ENCODE measurements around the gene ALS2. TPM values are rescaled to one million over a fixed set of nuclear protein-coding genes. Genes with fewer than 3 reads are reported as not detected.

The ALS2 gene
- total RNA-seq, 1 experiment from 2014 or later: 23.8 TPM

- TF ChIP-seq CTCF (conservative IDR thresholded peaks at IDR 0.05; ENCODE audit: low read depth, low read length) (no peak), EZH2 (IDR thresholded peaks at IDR 0.05; ENCODE audit: low read length, unreplicated experiment) (no peak), EZH2phosphoT487 (IDR thresholded peaks at IDR 0.05; ENCODE audit: borderline replicate concordance, low read length) (no peak)
- POLR2A ChIA-PET (ENCODE audit: unreplicated experiment): interaction anchor here (0.6 to 1.1 kb wide), 5 partner anchors 11 to 322 kb away, joined by 4 to 33 read pairs (median 5); no protein-coding TSS in a partner anchor
- H4K20me1 ChIP-seq (ENCODE audit: low read length): peaks cover 21% of the 10 kb centered on the region; the same call in 1 of the 2 replicates
- BruUV-seq (replicated peaks): TSS peak; percentile 54
- H3K36me3 ChIP-seq (ENCODE audit: low read depth, low read length): no peaks in the 10 kb centered on the region
- CTCF ChIA-PET: no interaction called here
- H3K4me3 ChIP-seq (ENCODE audit: low read length): peak overlapping the region; percentile 97
- DNase-seq (peak; percentile 14), ATAC-seq (peak; percentile 16)
- no peaks in the 10 kb centered on the region for H3K27me3 ChIP-seq (ENCODE audit: low read length)
- no peaks in the 10 kb centered on the region for H3F3A ChIP-seq (ENCODE audit: low read length, unreplicated experiment)
- intact Hi-C loops (cut with micrococcal nuclease): no loop called here
- peaks cover 56% of the 10 kb centered on the region for H3K79me2 ChIP-seq (ENCODE audit: low read length)
- H3K27ac ChIP-seq (ENCODE audit: low read length): peak overlapping the region; percentile 59
- H2AFZ ChIP-seq (ENCODE audit: low read length): peak overlapping the region; percentile 98
- H3K4me2 ChIP-seq (ENCODE audit: low read length): peak overlapping the region; percentile 90
- H3K4me1 ChIP-seq (ENCODE audit: insufficient read depth, low read length): peaks cover 52% of the 10 kb centered on the region
- no peaks in the 10 kb centered on the region for H3K9me2 ChIP-seq (replicated peaks; ENCODE audit: low read length)
- peak overlapping the region; percentile 84 for H3K9ac ChIP-seq (ENCODE audit: low read length)
- H3K9me3 ChIP-seq (ENCODE audit: low read length): no peaks in the 10 kb centered on the region
Observed at GRCh38 chr2:201779901-201780673, 646 bp downstream of the ALS2 start.

- BruUV-seq (replicated peaks): no TSS peak
- ATAC-seq: no peak
- Histone ChIP-seq H3K79me2 (ENCODE audit: low read length) (peaks cover 73% of the 10 kb centered on the region), H3K4me2 (ENCODE audit: low read length) (peak overlapping the region; percentile 90), H3K4me1 (ENCODE audit: insufficient read depth, low read length) (peaks cover 68% of the 10 kb centered on the region), H3K9me3 (ENCODE audit: low read length) (no peaks in the 10 kb centered on the region), H3F3A (ENCODE audit: low read length, unreplicated experiment) (no peaks in the 10 kb centered on the region), H2AFZ (ENCODE audit: low read length) (no peak overlapping the region), H4K20me1 (ENCODE audit: low read length) (peaks cover 25% of the 10 kb centered on the region), H3K4me3 (ENCODE audit: low read length) (peak overlapping the region; percentile 97), H3K9ac (ENCODE audit: low read length) (no peak overlapping the region), H3K27me3 (ENCODE audit: low read length) (no peaks in the 10 kb centered on the region), H3K36me3 (ENCODE audit: low read depth, low read length) (no peaks in the 10 kb centered on the region), H3K9me2 (replicated peaks; ENCODE audit: low read length) (no peaks in the 10 kb centered on the region), H3K27ac (ENCODE audit: low read length) (no peak overlapping the region)
- CTCF ChIA-PET: no interaction called here
- intact Hi-C loops (cut with micrococcal nuclease): no loop called here
- POLR2A ChIA-PET (ENCODE audit: unreplicated experiment): interaction anchor here (0.6 to 0.7 kb wide), 3 partner anchors 34 to 132 kb away, joined by 3 to 9 read pairs (median 4); no protein-coding TSS in a partner anchor
- DNase-seq: no peak
- TF ChIP-seq EZH2phosphoT487 (IDR thresholded peaks at IDR 0.05; ENCODE audit: borderline replicate concordance, low read length) (no peak), EZH2 (IDR thresholded peaks at IDR 0.05; ENCODE audit: low read length, unreplicated experiment) (no peak), CTCF (conservative IDR thresholded peaks at IDR 0.05; ENCODE audit: low read depth, low read length) (no peak)
Observed at GRCh38 chr2:201777869-201778268, 2.9 kb downstream of the ALS2 start.

- H3K36me3 ChIP-seq (ENCODE audit: low read depth, low read length): no peaks in the 10 kb centered on the region
- POLR2A ChIA-PET (ENCODE audit: unreplicated experiment): interaction anchor here (0.7 kb wide), 1 partner anchor 132 kb away, joined by 4 read pairs; no protein-coding TSS in a partner anchor
- peak overlapping the region; percentile 90 for H3K4me2 ChIP-seq (ENCODE audit: low read length)
- H3K4me3 ChIP-seq (ENCODE audit: low read length): no peak overlapping the region
- no peaks in the 10 kb centered on the region for H3K9me2 ChIP-seq (replicated peaks; ENCODE audit: low read length)
- no TSS peak for BruUV-seq (replicated peaks)
- peaks cover 79% of the 10 kb centered on the region for H3K79me2 ChIP-seq (ENCODE audit: low read length)
- H3K9ac ChIP-seq (ENCODE audit: low read length): no peak overlapping the region
- no peak overlapping the region for H2AFZ ChIP-seq (ENCODE audit: low read length)
- CTCF ChIA-PET: no interaction called here
- H3K9me3 ChIP-seq (ENCODE audit: low read length): no peaks in the 10 kb centered on the region
- TF ChIP-seq EZH2phosphoT487 (IDR thresholded peaks at IDR 0.05; ENCODE audit: borderline replicate concordance, low read length) (no peak), EZH2 (IDR thresholded peaks at IDR 0.05; ENCODE audit: low read length, unreplicated experiment) (no peak), CTCF (conservative IDR thresholded peaks at IDR 0.05; ENCODE audit: low read depth, low read length) (no peak)
- intact Hi-C loops (cut with micrococcal nuclease): no loop called here
- no peak overlapping the region for H3K27ac ChIP-seq (ENCODE audit: low read length)
- H3K27me3 ChIP-seq (ENCODE audit: low read length): no peaks in the 10 kb centered on the region
- H3K4me1 ChIP-seq (ENCODE audit: insufficient read depth, low read length): peaks cover 72% of the 10 kb centered on the region
- DNase-seq (no peak), ATAC-seq (no peak)
- peaks cover 25% of the 10 kb centered on the region for H4K20me1 ChIP-seq (ENCODE audit: low read length)
- H3F3A ChIP-seq (ENCODE audit: low read length, unreplicated experiment): no peaks in the 10 kb centered on the region
Observed at GRCh38 chr2:201777043-201777442, 3.7 kb downstream of the ALS2 start.

Measured in PC-3 (cell line).